H9 (cell line): Measurements from ENCODE around the gene RGN. TPM values are rescaled to one million over a fixed set of nuclear protein-coding genes. Genes with fewer than 3 reads are reported as not detected.

Source experiments
- DNase-seq: peaks from one replicate; pipeline ENCODE4 v3.0.0-alpha.2; 2017
- H2AFZ ChIP-seq: one replicate; pipeline ENCODE4 v1.6.1; 2013; ENCODE audit warnings: mild to moderate bottlenecking, low read length, control low read depth, moderate library complexity
- H2AK5ac ChIP-seq: 2 replicates; pipeline ENCODE4 v1.6.1; 2013; ENCODE audit warnings: low read length, control low read depth, mixed read lengths; ENCODE audit not compliant: insufficient read length
- H2BK120ac ChIP-seq: one replicate; pipeline ENCODE4 v1.6.1; 2013; ENCODE audit warnings: low read depth, mild to moderate bottlenecking, low read length, control low read depth, inconsistent platforms; ENCODE audit not compliant: poor library complexity, severe bottlenecking
- H2BK12ac ChIP-seq: 2 replicates; pipeline ENCODE4 v1.6.1; 2013; ENCODE audit warnings: low read length, control low read depth, mixed read lengths, low read depth; ENCODE audit not compliant: insufficient read length
- H2BK15ac ChIP-seq: 2 replicates; pipeline ENCODE4 v1.6.1; 2013; ENCODE audit warnings: low read depth, low read length, control low read depth
- H2BK20ac ChIP-seq: one replicate; pipeline ENCODE4 v1.6.1; 2013; ENCODE audit warnings: low read depth, mild to moderate bottlenecking, low read length, control low read depth, inconsistent platforms; ENCODE audit not compliant: poor library complexity, severe bottlenecking
- H2BK5ac ChIP-seq: 2 replicates; pipeline ENCODE4 v1.6.1; 2013; ENCODE audit warnings: low read length, control low read depth, mixed read lengths; ENCODE audit not compliant: insufficient read length
- H3K14ac ChIP-seq: 2 replicates; pipeline ENCODE4 v1.6.1; 2013; ENCODE audit warnings: low read length, control low read depth; ENCODE audit not compliant: insufficient read depth
- H3K18ac ChIP-seq: 2 replicates; pipeline ENCODE4 v1.6.1; 2013; ENCODE audit warnings: low read depth, mild to moderate bottlenecking, mixed read lengths, low read length, control low read depth; ENCODE audit not compliant: insufficient read length
- H3K23ac ChIP-seq: 2 replicates; pipeline ENCODE4 v1.6.1; 2013; ENCODE audit warnings: low read length, control low read depth, mixed read lengths, low read depth; ENCODE audit not compliant: insufficient read length
- H3K23me2 ChIP-seq: 2 replicates; pipeline ENCODE4 v1.6.1; 2013; ENCODE audit warnings: low read depth, mild to moderate bottlenecking, mixed read lengths, low read length, control low read depth; ENCODE audit not compliant: insufficient read length, poor library complexity, severe bottlenecking
- H3K27ac ChIP-seq: 2 replicates; pipeline ENCODE4 v1.5.1; 2013; ENCODE audit warnings: low read length, control low read depth, mixed read lengths, low read depth; ENCODE audit not compliant: insufficient read length
- H3K27me3 ChIP-seq: 2 replicates; pipeline ENCODE4 v1.6.1; 2013; ENCODE audit warnings: low read length, control low read depth, inconsistent platforms; ENCODE audit not compliant: insufficient read depth
- H3K4ac ChIP-seq: 2 replicates; pipeline ENCODE4 v1.6.1; 2013; ENCODE audit warnings: low read depth, mild to moderate bottlenecking, control low read depth, inconsistent platforms, low read length, moderate library complexity
- H3K4me1 ChIP-seq: 2 replicates; pipeline ENCODE4 v1.6.1; 2013; ENCODE audit warnings: low read length, control low read depth, inconsistent platforms; ENCODE audit not compliant: insufficient read depth
- H3K4me2 ChIP-seq: 2 replicates; pipeline ENCODE4 v1.6.1; 2013; ENCODE audit warnings: low read length, control low read depth, mixed read lengths; ENCODE audit not compliant: insufficient read length, insufficient read depth
- H3K56ac ChIP-seq: 2 replicates; pipeline ENCODE4 v1.6.1; 2013; ENCODE audit warnings: low read depth, mild to moderate bottlenecking, mixed read lengths, low read length, control low read depth; ENCODE audit not compliant: insufficient read length
- H3K79me1 ChIP-seq: 2 replicates; pipeline ENCODE4 v1.6.1; 2013; ENCODE audit warnings: low read depth, mild to moderate bottlenecking, moderate library complexity, low read length, control low read depth, inconsistent platforms; ENCODE audit not compliant: insufficient read depth, poor library complexity, severe bottlenecking
- H3K79me2 ChIP-seq: 2 replicates; pipeline ENCODE4 v1.6.1; 2013; ENCODE audit warnings: low read length, control low read depth, inconsistent platforms; ENCODE audit not compliant: insufficient read depth
- H3K9ac ChIP-seq: 2 replicates; pipeline ENCODE4 v1.6.1; 2013; ENCODE audit warnings: low read length, control low read depth, mixed read lengths; ENCODE audit not compliant: insufficient read length; ENCODE audit errors: extremely low read depth
- H3K9me3 ChIP-seq: one replicate; pipeline ENCODE4 v1.6.1; 2013; ENCODE audit warnings: low read depth, low read length, inconsistent platforms; ENCODE audit not compliant: control insufficient read depth
- H3T11ph ChIP-seq: one replicate; pipeline ENCODE4 v1.6.1; 2013; ENCODE audit warnings: mild to moderate bottlenecking, low read length, control low read depth, inconsistent platforms
- H4K20me1 ChIP-seq: one replicate; pipeline ENCODE4 v1.6.1; 2013; ENCODE audit not compliant: control insufficient read depth, insufficient read length, insufficient read depth
- H4K5ac ChIP-seq: 2 replicates; pipeline ENCODE4 v1.6.1; 2013; ENCODE audit warnings: low read depth, mild to moderate bottlenecking, mixed read lengths, low read length, control low read depth; ENCODE audit not compliant: insufficient read length
- H4K8ac ChIP-seq: replicated peaks from 2 replicates; pipeline ENCODE4 v1.6.1; 2013; ENCODE audit warnings: low read length, control low read depth, mixed read lengths, low read depth; ENCODE audit not compliant: insufficient read length
- H4K91ac ChIP-seq: 2 replicates; pipeline ENCODE4 v1.6.1; 2013; ENCODE audit warnings: low read depth, mild to moderate bottlenecking, moderate library complexity, mixed read lengths, low read length, control low read depth; ENCODE audit not compliant: insufficient read length
- H3K27ac Mint-ChIP-seq, 3 experiments: 2 replicates in 2 of 3; 3 replicates in 1 of 3; pipeline ENCODE4 v1.8.0; 2020 to 2021; ENCODE audit warnings: mixed read lengths in 3 of 3, mild to moderate bottlenecking in 1 of 3, moderate library complexity in 1 of 3
- H3K27me3 Mint-ChIP-seq: 2 replicates; pipeline ENCODE4 v1.8.0; 2021; ENCODE audit warnings: low read depth, mild to moderate bottlenecking, moderate library complexity, mixed read lengths
- H3K36me3 Mint-ChIP-seq, 3 experiments: 2 replicates in 2 of 3; 3 replicates in 1 of 3; pipeline ENCODE4 v1.8.0; 2020 to 2021; ENCODE audit warnings: low read depth in 3 of 3, mixed read lengths in 3 of 3; ENCODE audit not compliant: insufficient read depth in 1 of 3
- H3K4me1 Mint-ChIP-seq, 2 experiments: 2 replicates each; pipeline ENCODE4 v1.8.0; 2020; ENCODE audit warnings: mixed read lengths in 2 of 2
- H3K4me3 Mint-ChIP-seq, 2 experiments: 2 replicates in 1 of 2; 3 replicates in 1 of 2; pipeline ENCODE4 v1.8.0; 2020 to 2021; ENCODE audit warnings: mild to moderate bottlenecking in 2 of 2, mixed read lengths in 2 of 2, moderate library complexity in 1 of 2
- H3K9me3 Mint-ChIP-seq, 2 experiments: 2 replicates in 1 of 2; 3 replicates in 1 of 2; pipeline ENCODE4 v1.8.0; 2020; ENCODE audit warnings: mild to moderate bottlenecking in 2 of 2, mixed read lengths in 2 of 2, moderate library complexity in 1 of 2
- CTCF ChIP-seq: fragments of 200-600 bp; sonication (generic); conservative IDR thresholded peaks from 3 replicates; pipeline ENCODE4 v1.8.0; 2021; ENCODE audit warnings: antibody characterized with exemption, mild to moderate bottlenecking
- WGBS: extraction: QIAGEN DNeasy Blood & Tissue Kit; methylation state at CpG from one replicate; pipeline ENCODE4 v1.1.7; 2013; ENCODE audit warnings: missing lambda C conversion rate, low lambda C conversion rate, mixed read lengths; ENCODE audit not compliant: insufficient read length; ENCODE audit errors: extremely low coverage; 5-methylcytosine and 5-hydroxymethylcytosine counted together
- total RNA-seq: library from RNA; stranded (reverse); gene quantifications from 2 replicates; pipeline ENCODE4 v1.2.1, GENCODE V29; 2021

Gene RGN
- total RNA-seq, 1 experiment from 2014 or later: not detected

- Histone ChIP-seq H2BK5ac (no peak overlapping the region), H3K23ac (no peak overlapping the region), H3K4me1 (no peaks in the 10 kb centered on the region), H3K27ac (no peak overlapping the region), H3K79me2 (no peaks in the 10 kb centered on the region), H3K79me1 (no peaks in the 10 kb centered on the region), H3K23me2 (no peaks in the 10 kb centered on the region), H4K8ac (no peak overlapping the region), H3K18ac (no peak overlapping the region), H4K20me1 (no peaks in the 10 kb centered on the region), H2BK15ac (no peak overlapping the region), H3K56ac (no peak overlapping the region), H3K9ac (no peak overlapping the region), H3K9me3 (peaks cover 8% of the 10 kb centered on the region), H3K4ac (no peak overlapping the region), H3K14ac (no peak overlapping the region), H3K4me2 (no peak overlapping the region), H2BK120ac (no peak overlapping the region), H3K27me3 (no peaks in the 10 kb centered on the region), H2BK20ac (no peak overlapping the region), H2AK5ac (no peak overlapping the region), H2AFZ (no peak overlapping the region), H2BK12ac (no peak overlapping the region), H4K5ac (no peak overlapping the region), H4K91ac (no peak overlapping the region), H3T11ph (no peak overlapping the region)
- Mint-ChIP-seq H3K4me3 (no peak overlapping the region), H3K27ac (peak overlapping the region in 1 of 3 experiments; percentile 71; a peak in 4 of 7 replicates), H3K9me3 (peaks cover 42 to 62% of the 10 kb centered on the region in 2 experiments), H3K36me3 (no peaks in the 10 kb centered on the region), H3K27me3 (no peaks in the 10 kb centered on the region), H3K4me1 (peaks cover 12 to 15% of the 10 kb centered on the region in 2 experiments)
- no CpG with 5 or more reads among the region's 4 CpGs for WGBS
- TF ChIP-seq CTCF: no peak
- DNase-seq: no peak
These were observed 13.0 kb downstream of the RGN start for GRCh38 chrX:47091149-47091775.
